DMS53 (cell line): ENCODE data around the gene PTPRN2.
"Not testable (repeated sequence)": the region's sequence is repeated elsewhere in the genome, so short reads cannot be mapped to it uniquely, and the experiment has no call there.

ENCODE experiments used
- DNase-seq: peaks from one replicate; lab custom pipeline; 2025; lab: John Stamatoyannopoulos, UW

PTPRN2 gene

GRCh38 chr7:157679607-157680006, 908.0 kb downstream of the PTPRN2 start:
- no peak for DNase-seq

- no peak for DNase-seq
Measured at GRCh38 chr7:157678501-157678900, 909.1 kb downstream of the PTPRN2 start.

- no peak for DNase-seq
Measured at GRCh38 chr7:157676456-157677255, 911.0 kb downstream of the PTPRN2 start.

- no peak for DNase-seq
Measured at GRCh38 chr7:157676001-157676400, 911.6 kb downstream of the PTPRN2 start.

GRCh38 chr7:157675427-157675927, 912.1 kb downstream of the PTPRN2 start:
- DNase-seq, result no peak

- DNase-seq, result no peak
Measured at GRCh38 chr7:157674715-157675426, 912.8 kb downstream of the PTPRN2 start.

GRCh38 chr7:157674027-157674714, 913.5 kb downstream of the PTPRN2 start:
- no peak for DNase-seq

- DNase-seq, result no peak
Measured at GRCh38 chr7:157673573-157673972, 914.0 kb downstream of the PTPRN2 start.

GRCh38 chr7:157671358-157672255, 916.0 kb downstream of the PTPRN2 start:
- DNase-seq, result no peak

- DNase-seq, result no peak
Measured at GRCh38 chr7:157670490-157671357, 916.9 kb downstream of the PTPRN2 start.

GRCh38 chr7:157669768-157670351, 917.8 kb downstream of the PTPRN2 start:
- DNase-seq, result no peak

- no peak for DNase-seq
Measured at GRCh38 chr7:157668884-157669767, 918.5 kb downstream of the PTPRN2 start.

GRCh38 chr7:157668221-157668883, 919.3 kb downstream of the PTPRN2 start:
- no peak for DNase-seq

- DNase-seq, result no peak
Measured at GRCh38 chr7:157667731-157668130, 919.9 kb downstream of the PTPRN2 start.

GRCh38 chr7:157667261-157667660, 920.4 kb downstream of the PTPRN2 start:
- DNase-seq, result no peak

GRCh38 chr7:157666530-157667040, 921.0 kb downstream of the PTPRN2 start:
- no peak for DNase-seq

GRCh38 chr7:157665634-157665988, 922.0 kb downstream of the PTPRN2 start:
- not testable (repeated sequence) for DNase-seq

- no peak for DNase-seq
Measured at GRCh38 chr7:157664871-157665633, 922.6 kb downstream of the PTPRN2 start.
